ENCODE results near the gene PDZRN3. TPM values are rescaled to one million over a fixed set of nuclear protein-coding genes. Genes with fewer than 3 reads are reported as not detected.

Gene PDZRN3
- total RNA-seq, 1 donor from 2014 or later = 28.7 TPM

DNA sequence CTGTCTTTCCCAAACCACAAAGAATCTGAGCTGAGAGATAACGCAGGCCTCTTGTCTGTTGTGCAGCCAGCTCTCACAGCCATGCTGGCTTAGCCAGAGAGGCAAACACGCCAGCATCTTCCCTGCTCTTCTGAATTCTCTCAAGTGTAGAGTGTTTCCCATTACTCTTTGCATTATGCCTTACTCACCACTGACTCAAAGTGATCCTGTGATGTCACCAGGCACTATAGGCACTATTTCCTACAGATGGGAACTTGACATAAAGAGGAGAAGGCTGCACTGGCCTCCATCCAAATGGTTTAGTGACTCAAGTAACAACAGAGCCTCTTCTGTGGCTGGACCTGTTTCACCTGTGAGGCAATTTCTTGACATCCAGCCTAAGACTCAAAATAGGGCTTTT, 44.4 kb downstream of the PDZRN3 start:
- Mint-ChIP-seq H3K4me1 (ENCODE audit: low read depth) (peaks cover 9% of the 10 kb centered on the region), H3K9me3 (ENCODE audit: low read depth) (peaks cover under 1% of the 10 kb centered on the region), H3K36me3 (ENCODE audit: insufficient read depth) (peaks cover 5% of the 10 kb centered on the region), H3K27me3 (peaks cover 8% of the 10 kb centered on the region), H3K4me3 (ENCODE audit: low read depth) (no peak overlapping the region), H3K27ac (no peak overlapping the region)
- TF ChIP-seq, protein P1, sequence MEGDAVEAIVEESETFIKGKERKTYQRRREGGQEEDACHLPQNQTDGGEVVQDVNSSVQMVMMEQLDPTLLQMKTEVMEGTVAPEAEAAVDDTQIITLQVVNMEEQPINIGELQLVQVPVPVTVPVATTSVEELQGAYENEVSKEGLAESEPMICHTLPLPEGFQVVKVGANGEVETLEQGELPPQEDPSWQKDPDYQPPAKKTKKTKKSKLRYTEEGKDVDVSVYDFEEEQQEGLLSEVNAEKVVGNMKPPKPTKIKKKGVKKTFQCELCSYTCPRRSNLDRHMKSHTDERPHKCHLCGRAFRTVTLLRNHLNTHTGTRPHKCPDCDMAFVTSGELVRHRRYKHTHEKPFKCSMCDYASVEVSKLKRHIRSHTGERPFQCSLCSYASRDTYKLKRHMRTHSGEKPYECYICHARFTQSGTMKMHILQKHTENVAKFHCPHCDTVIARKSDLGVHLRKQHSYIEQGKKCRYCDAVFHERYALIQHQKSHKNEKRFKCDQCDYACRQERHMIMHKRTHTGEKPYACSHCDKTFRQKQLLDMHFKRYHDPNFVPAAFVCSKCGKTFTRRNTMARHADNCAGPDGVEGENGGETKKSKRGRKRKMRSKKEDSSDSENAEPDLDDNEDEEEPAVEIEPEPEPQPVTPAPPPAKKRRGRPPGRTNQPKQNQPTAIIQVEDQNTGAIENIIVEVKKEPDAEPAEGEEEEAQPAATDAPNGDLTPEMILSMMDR (IDR thresholded peaks at IDR 0.05; ENCODE audit: unreplicated experiment) = no peak
- no peak for DNase-seq (ENCODE audit: low spot score, unreplicated experiment)

DNA sequence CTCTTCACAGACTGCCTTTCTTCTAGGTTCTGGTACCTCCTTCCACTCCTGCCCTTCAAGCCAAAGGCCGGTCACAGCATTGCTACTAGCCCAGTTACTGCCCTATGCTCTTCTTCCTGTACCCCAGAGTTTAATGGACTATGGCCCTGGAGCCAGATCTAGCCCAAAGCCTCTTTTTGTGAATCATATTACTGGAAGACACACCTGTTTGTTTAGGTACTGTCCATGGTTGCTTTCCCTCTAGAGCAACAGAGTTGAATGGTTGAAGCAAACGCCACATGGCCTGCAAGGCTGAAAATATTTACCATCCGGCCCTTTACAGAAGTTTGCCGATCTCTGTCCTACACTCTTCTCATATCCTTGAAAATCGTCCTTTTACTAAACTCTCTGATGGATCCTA, 47.0 kb downstream of the PDZRN3 start:
- Mint-ChIP-seq H3K27ac (no peak overlapping the region), H3K4me3 (ENCODE audit: low read depth) (no peak overlapping the region), H3K4me1 (ENCODE audit: low read depth) (peaks cover 15% of the 10 kb centered on the region), H3K9me3 (ENCODE audit: low read depth) (peaks cover 3% of the 10 kb centered on the region), H3K27me3 (peaks cover 11% of the 10 kb centered on the region), H3K36me3 (ENCODE audit: insufficient read depth) (peaks cover 6% of the 10 kb centered on the region)
- DNase-seq (ENCODE audit: low spot score, unreplicated experiment) = no peak
- TF ChIP-seq, protein P1 (IDR thresholded peaks at IDR 0.05; ENCODE audit: unreplicated experiment) = no peak

DNA sequence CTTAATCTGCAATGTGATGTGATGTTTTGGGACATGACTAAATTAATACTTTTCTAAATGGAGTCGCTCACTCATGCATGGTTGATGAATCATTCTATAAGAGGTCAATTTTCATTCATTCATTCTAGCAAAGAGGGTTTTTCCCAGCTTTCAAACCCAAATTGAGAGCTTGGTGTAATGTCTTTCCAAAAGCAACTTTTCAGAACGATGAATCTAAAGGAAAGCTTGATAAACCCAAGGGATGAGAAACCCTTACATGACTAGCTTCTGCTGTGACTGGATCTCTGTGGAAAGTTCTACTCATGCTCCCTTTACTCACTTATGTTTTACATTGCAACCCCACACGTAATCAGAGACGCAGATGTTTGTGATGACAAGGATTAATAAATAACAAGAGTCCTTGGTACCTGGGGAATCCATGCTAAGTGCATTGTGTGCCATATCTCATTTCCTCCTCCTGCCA, 47.7 kb downstream of the PDZRN3 start:
- Mint-ChIP-seq H3K36me3 (ENCODE audit: insufficient read depth) (peaks cover 6% of the 10 kb centered on the region), H3K27ac (no peak overlapping the region)

DNA sequence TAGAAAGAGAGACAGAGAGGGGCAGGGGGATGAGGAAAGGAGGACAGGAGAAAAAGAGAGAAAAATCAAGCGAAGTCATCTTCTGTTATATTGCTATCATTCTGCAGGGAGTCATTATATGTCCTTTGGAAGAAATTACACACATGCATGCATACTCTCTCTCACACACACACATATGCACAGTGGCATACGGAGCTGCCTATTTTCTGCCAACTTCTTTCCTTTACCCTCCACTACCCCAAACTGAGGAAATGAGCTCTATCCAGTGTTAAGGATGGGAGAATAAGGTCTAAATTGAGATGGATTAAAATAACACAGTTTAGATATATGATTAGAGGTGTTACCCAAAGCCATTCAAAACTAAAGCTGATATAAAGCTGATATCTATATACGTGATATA, 48.8 kb downstream of the PDZRN3 start:
- Mint-ChIP-seq H3K27me3 (peaks cover 11% of the 10 kb centered on the region), H3K27ac (no peak overlapping the region), H3K9me3 (ENCODE audit: low read depth) (peaks cover 3% of the 10 kb centered on the region), H3K36me3 (ENCODE audit: insufficient read depth) (peaks cover 5% of the 10 kb centered on the region), H3K4me1 (ENCODE audit: low read depth) (peaks cover 32% of the 10 kb centered on the region), H3K4me3 (ENCODE audit: low read depth) (no peak overlapping the region)
- DNase-seq (ENCODE audit: low spot score, unreplicated experiment) = no peak
- TF ChIP-seq, protein P1 (IDR thresholded peaks at IDR 0.05; ENCODE audit: unreplicated experiment) = no peak

More for the DNA sequence above, 47.7 kb downstream of the PDZRN3 start:
- TF ChIP-seq, protein P1 (IDR thresholded peaks at IDR 0.05; ENCODE audit: unreplicated experiment) = no peak
- peaks cover 22% of the 10 kb centered on the region for H3K4me1 Mint-ChIP-seq (ENCODE audit: low read depth)
- peaks cover 11% of the 10 kb centered on the region for H3K27me3 Mint-ChIP-seq
- H3K9me3 Mint-ChIP-seq (ENCODE audit: low read depth) = peaks cover 3% of the 10 kb centered on the region
- DNase-seq (ENCODE audit: low spot score, unreplicated experiment) = no peak
- H3K4me3 Mint-ChIP-seq (ENCODE audit: low read depth) = no peak overlapping the region

DNA sequence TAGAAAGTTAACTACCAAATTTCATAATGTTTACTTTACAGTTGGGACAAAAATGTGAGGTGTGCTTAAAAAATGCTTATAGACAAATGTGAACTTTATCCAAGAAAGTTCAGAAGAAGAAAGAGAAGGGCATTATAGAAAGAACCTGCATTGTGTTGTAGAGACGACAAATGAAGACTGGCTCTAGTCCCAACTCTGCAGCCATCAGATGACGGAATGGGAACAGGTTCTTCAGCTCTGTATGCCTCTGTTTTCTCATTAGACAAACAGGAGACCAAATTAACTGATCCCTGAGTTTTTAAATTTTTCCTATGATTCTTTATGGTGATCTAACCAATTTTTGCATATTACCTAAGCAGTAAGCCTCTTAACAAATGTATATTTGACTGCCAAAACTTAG, 49.2 kb downstream of the PDZRN3 start:
- peaks cover 3% of the 10 kb centered on the region for H3K9me3 Mint-ChIP-seq (ENCODE audit: low read depth)
- TF ChIP-seq, protein P1 (IDR thresholded peaks at IDR 0.05; ENCODE audit: unreplicated experiment) = no peak
- peaks cover 11% of the 10 kb centered on the region for H3K27me3 Mint-ChIP-seq
- no peak overlapping the region for H3K27ac Mint-ChIP-seq
- DNase-seq (ENCODE audit: low spot score, unreplicated experiment) = no peak
- H3K4me1 Mint-ChIP-seq (ENCODE audit: low read depth) = peaks cover 36% of the 10 kb centered on the region
- no peak overlapping the region for H3K4me3 Mint-ChIP-seq (ENCODE audit: low read depth)
- H3K36me3 Mint-ChIP-seq (ENCODE audit: insufficient read depth) = peaks cover 5% of the 10 kb centered on the region

Measured in progenitor cell of endocrine pancreas (in vitro differentiated cells).